Suprapubic skin (tissue), 4 donors: ENCODE data around the gene STEEP1.

Source experiments
- POLR2A ChIP-seq, 2 donors: fragments of 450-650 bp; IDR thresholded peaks; one replicate each; pipeline ENCODE4 v1.6.1; 2017; ENCODE audit warnings: antibody characterized with exemption in 2 of 2, mild to moderate bottlenecking in 2 of 2, moderate library complexity in 2 of 2
- POLR2AphosphoS5 ChIP-seq, 3 donors: sonication (generic); formaldehyde crosslinking; IDR thresholded peaks; one replicate each; pipeline ENCODE4 v1.6.1; 2017; ENCODE audit warnings: antibody characterized with exemption in 3 of 3

DNA sequence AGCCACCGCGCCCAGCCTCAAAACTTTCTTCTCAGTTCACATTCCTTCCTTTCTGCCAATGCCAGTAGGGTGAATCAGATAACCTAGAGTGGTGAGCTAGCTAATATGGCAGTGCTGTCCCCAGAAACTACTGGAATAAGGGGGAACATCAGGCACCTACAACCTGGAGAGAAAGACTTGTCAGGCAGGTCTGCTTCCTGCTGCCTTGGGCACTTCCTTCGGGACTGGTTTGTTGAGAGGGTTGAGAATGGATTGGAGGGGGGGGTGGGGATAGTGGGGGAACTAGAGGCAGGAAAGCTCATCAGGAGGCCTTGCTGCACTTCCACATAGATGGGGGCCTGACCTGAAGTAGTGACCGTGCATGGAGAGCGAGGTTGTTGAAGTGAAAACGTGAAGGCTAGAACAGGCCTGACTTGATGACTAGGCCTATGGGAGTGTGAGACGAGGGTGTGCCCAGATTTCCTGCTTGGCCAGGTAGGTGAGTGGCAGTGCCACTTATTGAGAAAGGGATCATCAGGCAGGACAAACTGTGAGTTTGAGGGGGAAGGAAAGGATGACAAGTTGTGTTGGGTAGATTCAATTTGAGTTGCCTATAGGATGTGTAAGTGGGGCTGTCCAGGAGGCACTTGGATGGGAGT, 63.6 kb downstream of the STEEP1 start:
- TF ChIP-seq POLR2A (IDR thresholded peaks at IDR 0.05) = no peak
- TF ChIP-seq POLR2AphosphoS5 (IDR thresholded peaks at IDR 0.05) = peak in 1 of 3 donors; percentile 49
